Stimulated activated CD4-positive, alpha-beta T cell treated with anti-CD3 and anti-CD28 coated beads, Interleukin-15, amount 100 ng/mL, for 24 hours (primary cell): Measurements from ENCODE around the gene ACOT12.
"Not testable (repeated sequence)": the region's sequence is repeated elsewhere in the genome, so short reads cannot be mapped to it uniquely, and the experiment has no call there.

Source experiments
- DNase-seq: peaks from one replicate; pipeline ENCODE4 v3.0.0-alpha.2; 2020

The ACOT12 gene

GRCh38 chr5:81393783-81394718 is at the start of gene ACOT12:
TSS of gene ACOT12 (minus strand) at chr5:81394134. CDS start at chr5:81394114, 20 bp downstream.
- peak; percentile 18 for DNase-seq

GRCh38 chr5:81435023-81435422 is 41.1 kb upstream of the ACOT12 start:
- DNase-seq, result no peak

GRCh38 chr5:81429985-81430384 is 36.1 kb upstream of the ACOT12 start:
- no peak for DNase-seq

GRCh38 chr5:81429363-81429762 is 35.4 kb upstream of the ACOT12 start:
- no peak for DNase-seq

GRCh38 chr5:81428861-81429260 is 34.9 kb upstream of the ACOT12 start:
- DNase-seq, result no peak

GRCh38 chr5:81428446-81428845 is 34.5 kb upstream of the ACOT12 start:
- DNase-seq, result no peak

GRCh38 chr5:81427566-81427965 is 33.6 kb upstream of the ACOT12 start:
- no peak for DNase-seq

GRCh38 chr5:81426359-81427030 is 32.6 kb upstream of the ACOT12 start:
- no peak for DNase-seq

- no peak for DNase-seq
Measured at GRCh38 chr5:81425569-81425968, 31.6 kb upstream of the ACOT12 start.

GRCh38 chr5:81424728-81425127 is 30.8 kb upstream of the ACOT12 start:
- DNase-seq, result no peak

GRCh38 chr5:81422671-81423070 is 28.7 kb upstream of the ACOT12 start:
- no peak for DNase-seq

- DNase-seq, result peak; percentile 28
Measured at GRCh38 chr5:81420039-81420667, 26.2 kb upstream of the ACOT12 start.

- no peak for DNase-seq
Measured at GRCh38 chr5:81418606-81419005, 24.7 kb upstream of the ACOT12 start.

- no peak for DNase-seq
Measured at GRCh38 chr5:81417052-81417451, 23.1 kb upstream of the ACOT12 start.

GRCh38 chr5:81409896-81410295 is 16.0 kb upstream of the ACOT12 start:
- DNase-seq, result no peak

GRCh38 chr5:81409361-81409760 is 15.4 kb upstream of the ACOT12 start:
- DNase-seq, result no peak

- no peak for DNase-seq
Measured at GRCh38 chr5:81408496-81408895, 14.6 kb upstream of the ACOT12 start.

- not testable (repeated sequence) for DNase-seq
Measured at GRCh38 chr5:81407811-81408210, 13.9 kb upstream of the ACOT12 start.

GRCh38 chr5:81405126-81405891 is 11.4 kb upstream of the ACOT12 start:
- DNase-seq, result no peak

GRCh38 chr5:81402192-81402930 is 8.4 kb upstream of the ACOT12 start:
- DNase-seq, result no peak

- no peak for DNase-seq
Measured at GRCh38 chr5:81401266-81401665, 7.3 kb upstream of the ACOT12 start.

GRCh38 chr5:81400375-81400774 is 6.4 kb upstream of the ACOT12 start:
- no peak for DNase-seq
